ENCODE results near the gene PPP6R2.

PPP6R2 gene

GRCh38 chr22:50454556-50455075 is 111.5 kb downstream of the PPP6R2 start:
- no peak for DNase-seq
- H3K36me3 Mint-ChIP-seq (ENCODE audit: low read depth) = peaks cover 42% of the 10 kb centered on the region
- no peak for TF ChIP-seq CTCF (IDR thresholded peaks at IDR 0.05)
- H3K27ac Mint-ChIP-seq = peak overlapping the region; percentile 25
- H3K27me3 Mint-ChIP-seq (ENCODE audit: low read depth, poor library complexity) = peaks cover 4% of the 10 kb centered on the region
- no peaks in the 10 kb centered on the region for H3K9me3 Mint-ChIP-seq
- H3K4me3 Mint-ChIP-seq = no peak overlapping the region
- peaks cover 3% of the 10 kb centered on the region for H3K4me1 Mint-ChIP-seq

- Mint-ChIP-seq H3K36me3 (ENCODE audit: low read depth) (peaks cover 38% of the 10 kb centered on the region), H3K9me3 (no peaks in the 10 kb centered on the region)
Observed at GRCh38 chr22:50455201-50455600, 112.1 kb downstream of the PPP6R2 start.

GRCh38 chr22:50456026-50456425 is 112.9 kb downstream of the PPP6R2 start:
- Mint-ChIP-seq H3K9me3 (no peaks in the 10 kb centered on the region), H3K27me3 (ENCODE audit: low read depth, poor library complexity) (peaks cover 4% of the 10 kb centered on the region), H3K36me3 (ENCODE audit: low read depth) (peaks cover 35% of the 10 kb centered on the region), H3K4me1 (no peaks in the 10 kb centered on the region), H3K4me3 (no peak overlapping the region), H3K27ac (no peak overlapping the region)
- no peak for TF ChIP-seq CTCF (IDR thresholded peaks at IDR 0.05)
- no peak for DNase-seq

More at GRCh38 chr22:50455201-50455600, 112.1 kb downstream of the PPP6R2 start:
- Mint-ChIP-seq H3K27ac (no peak overlapping the region), H3K4me1 (no peaks in the 10 kb centered on the region), H3K4me3 (no peak overlapping the region), H3K27me3 (ENCODE audit: low read depth, poor library complexity) (peaks cover 4% of the 10 kb centered on the region)
- no peak for DNase-seq
- no peak for TF ChIP-seq CTCF (IDR thresholded peaks at IDR 0.05)

- H3K4me3 Mint-ChIP-seq = no peak overlapping the region
Observed at GRCh38 chr22:50456466-50457234, 113.5 kb downstream of the PPP6R2 start.

GRCh38 chr22:50459016-50459415 is 115.9 kb downstream of the PPP6R2 start:
- Mint-ChIP-seq H3K27me3 (ENCODE audit: low read depth, poor library complexity) (no peaks in the 10 kb centered on the region), H3K4me1 (no peaks in the 10 kb centered on the region), H3K27ac (no peak overlapping the region), H3K4me3 (no peak overlapping the region), H3K9me3 (no peaks in the 10 kb centered on the region), H3K36me3 (ENCODE audit: low read depth) (peaks cover 15% of the 10 kb centered on the region)
- no peak for DNase-seq
- TF ChIP-seq CTCF (IDR thresholded peaks at IDR 0.05) = no peak

More at GRCh38 chr22:50456466-50457234, 113.5 kb downstream of the PPP6R2 start:
- H3K27me3 Mint-ChIP-seq (ENCODE audit: low read depth, poor library complexity) = peaks cover 4% of the 10 kb centered on the region
- H3K27ac Mint-ChIP-seq = no peak overlapping the region
- peaks cover 29% of the 10 kb centered on the region for H3K36me3 Mint-ChIP-seq (ENCODE audit: low read depth)
- DNase-seq = no peak
- TF ChIP-seq CTCF (IDR thresholded peaks at IDR 0.05) = no peak
- H3K9me3 Mint-ChIP-seq = no peaks in the 10 kb centered on the region
- H3K4me1 Mint-ChIP-seq = no peaks in the 10 kb centered on the region

All from nephron progenitor cell (in vitro differentiated cells).